HEK293 (cell line): ENCODE results near the gene CPN2.

Source experiments
- CTCF ChIA-PET: fragments of 350-600 bp; formaldehyde crosslinking; extraction: SDS; loops from one replicate; lab custom pipeline; 2021; ENCODE audit warnings: antibody characterized with exemption; lab: Yijun Ruan, JAX
- POLR2A ChIA-PET: fragments of 300-600 bp; formaldehyde crosslinking; extraction: SDS; loops from one replicate; lab custom pipeline; 2020; ENCODE audit warnings: antibody characterized with exemption, inconsistent platforms; lab: Yijun Ruan, JAX
- H3K27ac ChIP-seq: fragments of 200-500 bp; sonication (Bioruptor generic); 2 replicates; pipeline ENCODE4 v1.5.1; 2014; ENCODE audit warnings: low read depth, low read length, control low read depth, inconsistent platforms; ENCODE audit errors: extremely low read depth
- H3K36me3 ChIP-seq, 2 experiments: fragments of 200-500 bp in 1 of 2; sonication (Bioruptor generic) in 1 of 2; 1 replicate in 1 of 2; 2 replicates in 1 of 2; pipeline ENCODE4 v1.5.1; 2014 to 2017; ENCODE audit warnings: inconsistent platforms in 2 of 2, low read length in 2 of 2; ENCODE audit not compliant: control insufficient read depth in 2 of 2, insufficient read depth in 1 of 2
- H3K4me1 ChIP-seq: fragments of 200-500 bp; sonication (Bioruptor generic); 2 replicates; pipeline ENCODE4 v1.5.1; 2014; ENCODE audit warnings: mild to moderate bottlenecking, low read length, inconsistent platforms; ENCODE audit not compliant: control insufficient read depth, insufficient read depth
- H3K4me3 ChIP-seq: 2 replicates; pipeline ENCODE4 v1.5.1; 2011; ENCODE audit warnings: low read depth, mild to moderate bottlenecking, control low read depth, low read length, moderate library complexity
- H3K9me3 ChIP-seq: fragments of 200-500 bp; sonication (Bioruptor generic); 2 replicates; pipeline ENCODE4 v1.5.1; 2014; ENCODE audit warnings: low read depth, low read length, inconsistent platforms; ENCODE audit not compliant: control insufficient read depth, insufficient read depth
- KLF16 ChIP-seq: fragments of 450-650 bp; formaldehyde crosslinking; IDR thresholded peaks from 2 replicates; pipeline ENCODE4 v1.5.1; 2017; ENCODE audit warnings: missing biosample characterization, missing genetic modification characterization
- KLF7 ChIP-seq: fragments of 450-650 bp; formaldehyde crosslinking; IDR thresholded peaks from 2 replicates; pipeline ENCODE4 v1.5.1; 2016; ENCODE audit warnings: missing biosample characterization, missing genetic modification characterization, borderline replicate concordance
- MZF1 ChIP-seq: fragments of 450-650 bp; formaldehyde crosslinking; IDR thresholded peaks from 2 replicates; pipeline ENCODE4 v1.5.1; 2017; ENCODE audit warnings: missing biosample characterization, missing genetic modification characterization, borderline replicate concordance
- SALL2 ChIP-seq: fragments of 450-650 bp; formaldehyde crosslinking; IDR thresholded peaks from 2 replicates; pipeline ENCODE4 v1.5.0; 2017; ENCODE audit warnings: missing biosample characterization, mild to moderate bottlenecking, missing genetic modification characterization, borderline replicate concordance
- ZNF112 ChIP-seq: fragments of 450-650 bp; formaldehyde crosslinking; IDR thresholded peaks from 2 replicates; pipeline ENCODE4 v1.5.0; 2017; ENCODE audit warnings: missing biosample characterization, missing genetic modification characterization
- ZNF184 ChIP-seq: fragments of 450-650 bp; IDR thresholded peaks from 2 replicates; pipeline ENCODE4 v1.5.1; 2018; ENCODE audit warnings: missing biosample characterization, mild to moderate bottlenecking, missing genetic modification characterization
- ZNF23 ChIP-seq: fragments of 450-650 bp; formaldehyde crosslinking; IDR thresholded peaks from 2 replicates; pipeline ENCODE4 v1.5.1; 2016; ENCODE audit warnings: missing biosample characterization, missing genetic modification characterization, borderline replicate concordance
- ZNF248 ChIP-seq: fragments of 450-650 bp; formaldehyde crosslinking; IDR thresholded peaks from 2 replicates; pipeline ENCODE4 v1.5.1; 2017; ENCODE audit warnings: missing biosample characterization, missing genetic modification characterization
- ZNF394 ChIP-seq: fragments of 450-650 bp; formaldehyde crosslinking; IDR thresholded peaks from 2 replicates; pipeline ENCODE4 v1.5.1; 2016; ENCODE audit warnings: missing biosample characterization, missing genetic modification characterization, mild to moderate bottlenecking, moderate library complexity, borderline replicate concordance
- ZNF426 ChIP-seq: fragments of 450-650 bp; formaldehyde crosslinking; IDR thresholded peaks from 2 replicates; pipeline ENCODE4 v1.5.1; 2017; ENCODE audit warnings: missing biosample characterization, missing genetic modification characterization, mild to moderate bottlenecking, inconsistent platforms, moderate library complexity
- ZNF48 ChIP-seq: fragments of 450-650 bp; formaldehyde crosslinking; IDR thresholded peaks from 2 replicates; pipeline ENCODE4 v1.5.1; 2016; ENCODE audit warnings: missing biosample characterization, missing genetic modification characterization
- ZNF521 ChIP-seq: fragments of 450-650 bp; formaldehyde crosslinking; IDR thresholded peaks from 2 replicates; pipeline ENCODE4 v1.5.1; 2017; ENCODE audit warnings: missing biosample characterization, mild to moderate bottlenecking, missing genetic modification characterization
- ZNF600 ChIP-seq: fragments of 450-650 bp; formaldehyde crosslinking; IDR thresholded peaks from 2 replicates; pipeline ENCODE4 v1.5.1; 2016; ENCODE audit warnings: missing biosample characterization, missing genetic modification characterization
- ZNF624 ChIP-seq: fragments of 450-650 bp; formaldehyde crosslinking; IDR thresholded peaks from 2 replicates; pipeline ENCODE4 v1.5.1; 2017; ENCODE audit warnings: missing biosample characterization, missing genetic modification characterization
- ZNF654 ChIP-seq: fragments of 450-650 bp; formaldehyde crosslinking; IDR thresholded peaks from 2 replicates; pipeline ENCODE4 v1.5.1; 2016; ENCODE audit warnings: low read depth, missing biosample characterization, missing genetic modification characterization
- ZNF664 ChIP-seq: fragments of 450-650 bp; formaldehyde crosslinking; IDR thresholded peaks from 2 replicates; pipeline ENCODE4 v1.5.1; 2016; ENCODE audit warnings: missing biosample characterization, missing genetic modification characterization
- ZNF785 ChIP-seq: fragments of 450-650 bp; formaldehyde crosslinking; IDR thresholded peaks from 2 replicates; pipeline ENCODE4 v1.5.1; 2016; ENCODE audit warnings: missing biosample characterization, missing genetic modification characterization
- ZNF837 ChIP-seq: fragments of 450-650 bp; formaldehyde crosslinking; IDR thresholded peaks from 2 replicates; pipeline ENCODE4 v1.5.1; 2016; ENCODE audit warnings: missing biosample characterization, missing genetic modification characterization
- TF ChIP-seq, protein P1 (sequence below): fragments of 450-650 bp; formaldehyde crosslinking; IDR thresholded peaks from 2 replicates; pipeline ENCODE4 v1.5.1; 2016; ENCODE audit warnings: missing biosample characterization, missing genetic modification characterization, borderline replicate concordance
- TF ChIP-seq, protein P2 (sequence below): fragments of 450-650 bp; formaldehyde crosslinking; IDR thresholded peaks from 2 replicates; pipeline ENCODE4 v1.5.1; 2017; ENCODE audit warnings: missing biosample characterization, missing genetic modification characterization
- TF ChIP-seq, protein P3 (sequence below): fragments of 450-650 bp; formaldehyde crosslinking; optimal IDR thresholded peaks from 2 replicates; pipeline ENCODE3; 2016; ENCODE audit warnings: missing biosample characterization, mild to moderate bottlenecking, missing genetic modification characterization
- TF ChIP-seq, protein P4 (sequence below): fragments of 450-650 bp; formaldehyde crosslinking; IDR thresholded peaks from 2 replicates; pipeline ENCODE4 v1.5.1; 2016; ENCODE audit warnings: missing biosample characterization, missing genetic modification characterization
- TF ChIP-seq, protein P5 (sequence below): fragments of 450-650 bp; formaldehyde crosslinking; IDR thresholded peaks from 2 replicates; pipeline ENCODE4; 2016; ENCODE audit warnings: missing biosample characterization, missing genetic modification characterization
- TF ChIP-seq, protein P6 (sequence below): sonication (generic); formaldehyde crosslinking; IDR thresholded peaks from 2 replicates; pipeline ENCODE4 v1.8.1; 2022; ENCODE audit warnings: mild to moderate bottlenecking, moderate library complexity, missing genetic modification reagents

CPN2 gene

DNA sequence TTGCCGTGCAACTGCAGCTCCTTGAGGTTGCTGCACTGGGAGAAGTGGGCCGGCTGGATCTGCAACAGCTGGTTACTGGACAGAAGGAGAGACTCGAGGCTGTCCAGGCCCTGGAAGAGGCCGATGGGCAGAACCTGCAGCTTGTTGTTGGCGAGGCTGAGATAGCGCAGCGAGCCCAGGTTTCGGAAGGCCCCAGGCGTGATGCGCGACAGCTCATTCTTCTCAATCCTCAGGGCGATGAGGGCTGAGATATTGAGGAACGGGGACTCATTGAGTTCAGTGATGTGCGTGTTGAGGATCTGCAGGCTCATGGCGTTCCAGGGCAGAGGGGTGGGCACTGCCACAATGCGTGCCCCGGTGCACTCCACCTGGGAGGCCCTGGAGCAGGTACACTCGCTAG is 9.4 kb upstream of the CPN2 start (continued):
- TF ChIP-seq, protein P1, sequence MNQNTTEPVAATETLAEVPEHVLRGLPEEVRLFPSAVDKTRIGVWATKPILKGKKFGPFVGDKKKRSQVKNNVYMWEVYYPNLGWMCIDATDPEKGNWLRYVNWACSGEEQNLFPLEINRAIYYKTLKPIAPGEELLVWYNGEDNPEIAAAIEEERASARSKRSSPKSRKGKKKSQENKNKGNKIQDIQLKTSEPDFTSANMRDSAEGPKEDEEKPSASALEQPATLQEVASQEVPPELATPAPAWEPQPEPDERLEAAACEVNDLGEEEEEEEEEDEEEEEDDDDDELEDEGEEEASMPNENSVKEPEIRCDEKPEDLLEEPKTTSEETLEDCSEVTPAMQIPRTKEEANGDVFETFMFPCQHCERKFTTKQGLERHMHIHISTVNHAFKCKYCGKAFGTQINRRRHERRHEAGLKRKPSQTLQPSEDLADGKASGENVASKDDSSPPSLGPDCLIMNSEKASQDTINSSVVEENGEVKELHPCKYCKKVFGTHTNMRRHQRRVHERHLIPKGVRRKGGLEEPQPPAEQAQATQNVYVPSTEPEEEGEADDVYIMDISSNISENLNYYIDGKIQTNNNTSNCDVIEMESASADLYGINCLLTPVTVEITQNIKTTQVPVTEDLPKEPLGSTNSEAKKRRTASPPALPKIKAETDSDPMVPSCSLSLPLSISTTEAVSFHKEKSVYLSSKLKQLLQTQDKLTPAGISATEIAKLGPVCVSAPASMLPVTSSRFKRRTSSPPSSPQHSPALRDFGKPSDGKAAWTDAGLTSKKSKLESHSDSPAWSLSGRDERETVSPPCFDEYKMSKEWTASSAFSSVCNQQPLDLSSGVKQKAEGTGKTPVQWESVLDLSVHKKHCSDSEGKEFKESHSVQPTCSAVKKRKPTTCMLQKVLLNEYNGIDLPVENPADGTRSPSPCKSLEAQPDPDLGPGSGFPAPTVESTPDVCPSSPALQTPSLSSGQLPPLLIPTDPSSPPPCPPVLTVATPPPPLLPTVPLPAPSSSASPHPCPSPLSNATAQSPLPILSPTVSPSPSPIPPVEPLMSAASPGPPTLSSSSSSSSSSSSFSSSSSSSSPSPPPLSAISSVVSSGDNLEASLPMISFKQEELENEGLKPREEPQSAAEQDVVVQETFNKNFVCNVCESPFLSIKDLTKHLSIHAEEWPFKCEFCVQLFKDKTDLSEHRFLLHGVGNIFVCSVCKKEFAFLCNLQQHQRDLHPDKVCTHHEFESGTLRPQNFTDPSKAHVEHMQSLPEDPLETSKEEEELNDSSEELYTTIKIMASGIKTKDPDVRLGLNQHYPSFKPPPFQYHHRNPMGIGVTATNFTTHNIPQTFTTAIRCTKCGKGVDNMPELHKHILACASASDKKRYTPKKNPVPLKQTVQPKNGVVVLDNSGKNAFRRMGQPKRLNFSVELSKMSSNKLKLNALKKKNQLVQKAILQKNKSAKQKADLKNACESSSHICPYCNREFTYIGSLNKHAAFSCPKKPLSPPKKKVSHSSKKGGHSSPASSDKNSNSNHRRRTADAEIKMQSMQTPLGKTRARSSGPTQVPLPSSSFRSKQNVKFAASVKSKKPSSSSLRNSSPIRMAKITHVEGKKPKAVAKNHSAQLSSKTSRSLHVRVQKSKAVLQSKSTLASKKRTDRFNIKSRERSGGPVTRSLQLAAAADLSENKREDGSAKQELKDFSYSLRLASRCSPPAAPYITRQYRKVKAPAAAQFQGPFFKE (tag by site-specific recombination): no peak
- TF ChIP-seq ZNF426 (tag by site-specific recombination): no peak
- TF ChIP-seq ZNF654: no peak
- TF ChIP-seq, protein P2, sequence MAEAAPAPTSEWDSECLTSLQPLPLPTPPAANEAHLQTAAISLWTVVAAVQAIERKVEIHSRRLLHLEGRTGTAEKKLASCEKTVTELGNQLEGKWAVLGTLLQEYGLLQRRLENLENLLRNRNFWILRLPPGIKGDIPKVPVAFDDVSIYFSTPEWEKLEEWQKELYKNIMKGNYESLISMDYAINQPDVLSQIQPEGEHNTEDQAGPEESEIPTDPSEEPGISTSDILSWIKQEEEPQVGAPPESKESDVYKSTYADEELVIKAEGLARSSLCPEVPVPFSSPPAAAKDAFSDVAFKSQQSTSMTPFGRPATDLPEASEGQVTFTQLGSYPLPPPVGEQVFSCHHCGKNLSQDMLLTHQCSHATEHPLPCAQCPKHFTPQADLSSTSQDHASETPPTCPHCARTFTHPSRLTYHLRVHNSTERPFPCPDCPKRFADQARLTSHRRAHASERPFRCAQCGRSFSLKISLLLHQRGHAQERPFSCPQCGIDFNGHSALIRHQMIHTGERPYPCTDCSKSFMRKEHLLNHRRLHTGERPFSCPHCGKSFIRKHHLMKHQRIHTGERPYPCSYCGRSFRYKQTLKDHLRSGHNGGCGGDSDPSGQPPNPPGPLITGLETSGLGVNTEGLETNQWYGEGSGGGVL (tag by site-specific recombination): no peak
- no peak for TF ChIP-seq KLF7 (tag by site-specific recombination)
- no peak for TF ChIP-seq ZNF600 (tag by site-specific recombination)
- no peak for TF ChIP-seq ZNF521 (tag by site-specific recombination)
- TF ChIP-seq ZNF248 (tag by site-specific recombination): no peak
- no peak for TF ChIP-seq SALL2 (tag by site-specific recombination)
- no peak for TF ChIP-seq ZNF785 (tag by site-specific recombination)
- TF ChIP-seq, protein P3, sequence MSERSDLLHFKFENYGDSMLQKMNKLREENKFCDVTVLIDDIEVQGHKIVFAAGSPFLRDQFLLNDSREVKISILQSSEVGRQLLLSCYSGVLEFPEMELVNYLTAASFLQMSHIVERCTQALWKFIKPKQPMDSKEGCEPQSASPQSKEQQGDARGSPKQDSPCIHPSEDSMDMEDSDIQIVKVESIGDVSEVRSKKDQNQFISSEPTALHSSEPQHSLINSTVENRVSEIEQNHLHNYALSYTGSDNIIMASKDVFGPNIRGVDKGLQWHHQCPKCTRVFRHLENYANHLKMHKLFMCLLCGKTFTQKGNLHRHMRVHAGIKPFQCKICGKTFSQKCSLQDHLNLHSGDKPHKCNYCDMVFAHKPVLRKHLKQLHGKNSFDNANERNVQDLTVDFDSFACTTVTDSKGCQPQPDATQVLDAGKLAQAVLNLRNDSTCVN: no peak
- TF ChIP-seq ZNF394: no peak
- TF ChIP-seq MZF1 (tag by site-specific recombination): no peak
- TF ChIP-seq, protein P4, sequence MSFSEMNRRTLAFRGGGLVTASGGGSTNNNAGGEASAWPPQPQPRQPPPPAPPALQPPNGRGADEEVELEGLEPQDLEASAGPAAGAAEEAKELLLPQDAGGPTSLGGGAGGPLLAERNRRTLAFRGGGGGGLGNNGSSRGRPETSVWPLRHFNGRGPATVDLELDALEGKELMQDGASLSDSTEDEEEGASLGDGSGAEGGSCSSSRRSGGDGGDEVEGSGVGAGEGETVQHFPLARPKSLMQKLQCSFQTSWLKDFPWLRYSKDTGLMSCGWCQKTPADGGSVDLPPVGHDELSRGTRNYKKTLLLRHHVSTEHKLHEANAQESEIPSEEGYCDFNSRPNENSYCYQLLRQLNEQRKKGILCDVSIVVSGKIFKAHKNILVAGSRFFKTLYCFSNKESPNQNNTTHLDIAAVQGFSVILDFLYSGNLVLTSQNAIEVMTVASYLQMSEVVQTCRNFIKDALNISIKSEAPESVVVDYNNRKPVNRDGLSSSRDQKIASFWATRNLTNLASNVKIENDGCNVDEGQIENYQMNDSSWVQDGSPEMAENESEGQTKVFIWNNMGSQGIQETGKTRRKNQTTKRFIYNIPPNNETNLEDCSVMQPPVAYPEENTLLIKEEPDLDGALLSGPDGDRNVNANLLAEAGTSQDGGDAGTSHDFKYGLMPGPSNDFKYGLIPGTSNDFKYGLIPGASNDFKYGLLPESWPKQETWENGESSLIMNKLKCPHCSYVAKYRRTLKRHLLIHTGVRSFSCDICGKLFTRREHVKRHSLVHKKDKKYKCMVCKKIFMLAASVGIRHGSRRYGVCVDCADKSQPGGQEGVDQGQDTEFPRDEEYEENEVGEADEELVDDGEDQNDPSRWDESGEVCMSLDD (tag by site-specific recombination): no peak

DNA sequence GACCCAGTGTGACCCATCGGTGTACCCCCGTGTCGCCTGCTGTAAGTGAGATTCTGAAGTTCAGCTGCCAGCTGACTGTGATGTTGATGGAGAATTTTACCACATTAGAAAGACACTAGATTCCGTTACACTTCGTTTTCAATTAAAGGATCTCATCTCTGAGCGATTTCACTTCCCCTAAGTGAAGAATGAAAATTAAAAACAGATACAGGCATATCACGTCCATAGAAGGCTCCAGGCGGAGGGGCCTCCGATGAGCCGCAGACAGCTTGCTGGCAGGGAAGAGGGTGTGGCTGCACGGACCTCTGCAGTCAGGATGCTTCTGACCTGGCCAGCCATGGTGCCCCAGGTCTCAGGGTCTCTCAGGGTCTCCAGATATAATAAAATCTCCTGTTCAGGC is 6.6 kb upstream of the CPN2 start:
- no peaks in the 10 kb centered on the region for H3K4me1 ChIP-seq
- H3K9me3 ChIP-seq: no peaks in the 10 kb centered on the region
- CTCF ChIA-PET: no interaction called here
- H3K4me3 ChIP-seq: no peak overlapping the region
- H3K36me3 ChIP-seq: no peaks in the 10 kb centered on the region
- POLR2A ChIA-PET: no interaction called here
- no peak overlapping the region for H3K27ac ChIP-seq
- TF ChIP-seq ZNF23 (tag by site-specific recombination) (no peak), ZNF112 (tag by site-specific recombination) (no peak), ZNF837 (no peak), KLF16 (tag by site-specific recombination) (no peak), ZNF664 (tag by site-specific recombination) (no peak), ZNF184 (tag by site-specific recombination) (no peak), ZNF48 (tag by site-specific recombination) (no peak), ZNF624 (tag by site-specific recombination) (no peak)
- TF ChIP-seq, protein P5, sequence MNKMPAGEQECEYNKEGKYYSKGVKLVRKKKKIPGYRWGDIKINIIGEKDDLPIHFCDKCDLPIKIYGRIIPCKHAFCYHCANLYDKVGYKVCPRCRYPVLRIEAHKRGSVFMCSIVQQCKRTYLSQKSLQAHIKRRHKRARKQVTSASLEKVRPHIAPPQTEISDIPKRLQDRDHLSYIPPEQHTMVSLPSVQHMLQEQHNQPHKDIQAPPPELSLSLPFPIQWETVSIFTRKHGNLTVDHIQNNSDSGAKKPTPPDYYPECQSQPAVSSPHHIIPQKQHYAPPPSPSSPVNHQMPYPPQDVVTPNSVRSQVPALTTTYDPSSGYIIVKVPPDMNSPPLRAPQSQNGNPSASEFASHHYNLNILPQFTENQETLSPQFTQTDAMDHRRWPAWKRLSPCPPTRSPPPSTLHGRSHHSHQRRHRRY: no peak
- TF ChIP-seq, protein P6, sequence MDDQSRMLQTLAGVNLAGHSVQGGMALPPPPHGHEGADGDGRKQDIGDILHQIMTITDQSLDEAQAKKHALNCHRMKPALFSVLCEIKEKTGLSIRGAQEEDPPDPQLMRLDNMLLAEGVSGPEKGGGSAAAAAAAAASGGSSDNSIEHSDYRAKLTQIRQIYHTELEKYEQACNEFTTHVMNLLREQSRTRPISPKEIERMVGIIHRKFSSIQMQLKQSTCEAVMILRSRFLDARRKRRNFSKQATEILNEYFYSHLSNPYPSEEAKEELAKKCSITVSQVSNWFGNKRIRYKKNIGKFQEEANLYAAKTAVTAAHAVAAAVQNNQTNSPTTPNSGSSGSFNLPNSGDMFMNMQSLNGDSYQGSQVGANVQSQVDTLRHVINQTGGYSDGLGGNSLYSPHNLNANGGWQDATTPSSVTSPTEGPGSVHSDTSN (CRISPR knock-in tag): no peak
